Measurements from ENCODE around the gene COL6A1. TPM values are rescaled to one million over a fixed set of nuclear protein-coding genes. Genes with fewer than 3 reads are reported as not detected.
A peak's percentile ranks its signal among the peaks of the same experiment; 100 is the strongest.
"Not testable (repeated sequence)": the region's sequence is repeated elsewhere in the genome, so short reads cannot be mapped to it uniquely, and the experiment has no call there.

The COL6A1 gene
- total RNA-seq, 2 donors from 2014 or later, result 0.69 to 2.0 TPM

GRCh38 chr21:45969921-45970673 lies 11.5 kb upstream of the COL6A1 start:
- Mint-ChIP-seq H3K36me3 (ENCODE audit: low read depth) (no peaks in the 10 kb centered on the region), H3K27ac (no peak overlapping the region), H3K4me3 (no peak overlapping the region), H3K27me3 (peaks cover 3% of the 10 kb centered on the region), H3K9me3 (no peaks in the 10 kb centered on the region), H3K4me1 (no peaks in the 10 kb centered on the region)
- ATAC-seq (replicated peaks), result no peak

- Mint-ChIP-seq H3K4me1 (no peaks in the 10 kb centered on the region), H3K27me3 (peaks cover 9% of the 10 kb centered on the region), H3K27ac (no peak overlapping the region), H3K9me3 (no peaks in the 10 kb centered on the region), H3K36me3 (ENCODE audit: low read depth) (no peaks in the 10 kb centered on the region), H3K4me3 (no peak overlapping the region)
- ATAC-seq (replicated peaks), result peak; percentile 57
Measured at GRCh38 chr21:45970674-45971615, 10.6 kb upstream of the COL6A1 start.

- H3K27ac Mint-ChIP-seq, result no peak overlapping the region
- H3K4me3 Mint-ChIP-seq, result no peak overlapping the region
- H3K9me3 Mint-ChIP-seq, result no peaks in the 10 kb centered on the region
- H3K27me3 Mint-ChIP-seq, result peaks cover 9% of the 10 kb centered on the region
- H3K4me1 Mint-ChIP-seq, result no peaks in the 10 kb centered on the region
- no peaks in the 10 kb centered on the region for H3K36me3 Mint-ChIP-seq (ENCODE audit: low read depth)
- no peak for ATAC-seq (replicated peaks)
Measured at GRCh38 chr21:45971616-45972352, 9.8 kb upstream of the COL6A1 start.

GRCh38 chr21:45972353-45972715 lies 9.2 kb upstream of the COL6A1 start:
- Mint-ChIP-seq H3K36me3 (ENCODE audit: low read depth) (no peaks in the 10 kb centered on the region), H3K4me3 (no peak overlapping the region), H3K27me3 (peaks cover 9% of the 10 kb centered on the region), H3K9me3 (no peaks in the 10 kb centered on the region), H3K4me1 (no peaks in the 10 kb centered on the region), H3K27ac (no peak overlapping the region)
- ATAC-seq (replicated peaks), result no peak

- no peak overlapping the region for H3K27ac Mint-ChIP-seq
- H3K36me3 Mint-ChIP-seq (ENCODE audit: low read depth), result no peaks in the 10 kb centered on the region
- peak; percentile 18 for ATAC-seq (replicated peaks)
- H3K27me3 Mint-ChIP-seq, result peaks cover 9% of the 10 kb centered on the region
- no peaks in the 10 kb centered on the region for H3K4me1 Mint-ChIP-seq
- no peaks in the 10 kb centered on the region for H3K9me3 Mint-ChIP-seq
- H3K4me3 Mint-ChIP-seq, result peak overlapping the region; percentile 70
Measured at GRCh38 chr21:45972716-45973474, 8.7 kb upstream of the COL6A1 start.

GRCh38 chr21:45973475-45974072 lies 8.0 kb upstream of the COL6A1 start:
- ATAC-seq (replicated peaks), result peak; percentile 78
- H3K36me3 Mint-ChIP-seq (ENCODE audit: low read depth), result no peaks in the 10 kb centered on the region
- no peaks in the 10 kb centered on the region for H3K9me3 Mint-ChIP-seq
- peak overlapping the region; percentile 61 for H3K27ac Mint-ChIP-seq
- no peaks in the 10 kb centered on the region for H3K4me1 Mint-ChIP-seq
- H3K27me3 Mint-ChIP-seq, result peaks cover 9% of the 10 kb centered on the region
- H3K4me3 Mint-ChIP-seq, result peak overlapping the region; percentile 70

GRCh38 chr21:45974073-45975019 lies 7.2 kb upstream of the COL6A1 start:
- no peak overlapping the region for H3K27ac Mint-ChIP-seq
- no peaks in the 10 kb centered on the region for H3K9me3 Mint-ChIP-seq
- H3K4me1 Mint-ChIP-seq, result no peaks in the 10 kb centered on the region
- H3K4me3 Mint-ChIP-seq, result peak overlapping the region; percentile 70
- ATAC-seq (replicated peaks), result peak; percentile 50
- H3K27me3 Mint-ChIP-seq, result peaks cover 9% of the 10 kb centered on the region
- H3K36me3 Mint-ChIP-seq (ENCODE audit: low read depth), result no peaks in the 10 kb centered on the region

GRCh38 chr21:45975020-45975666 lies 6.4 kb upstream of the COL6A1 start:
- H3K27me3 Mint-ChIP-seq, result peaks cover 6% of the 10 kb centered on the region
- H3K4me1 Mint-ChIP-seq, result no peaks in the 10 kb centered on the region
- no peak overlapping the region for H3K27ac Mint-ChIP-seq
- no peak overlapping the region for H3K4me3 Mint-ChIP-seq
- no peak for ATAC-seq (replicated peaks)
- H3K9me3 Mint-ChIP-seq, result no peaks in the 10 kb centered on the region
- no peaks in the 10 kb centered on the region for H3K36me3 Mint-ChIP-seq (ENCODE audit: low read depth)

- H3K36me3 Mint-ChIP-seq (ENCODE audit: low read depth); H3K4me1 Mint-ChIP-seq; H3K9me3 Mint-ChIP-seq; H3K4me3 Mint-ChIP-seq; H3K27me3 Mint-ChIP-seq; H3K27ac Mint-ChIP-seq; ATAC-seq (replicated peaks): not testable (repeated sequence)
Measured at GRCh38 chr21:45975667-45976409, 5.7 kb upstream of the COL6A1 start.

- no peaks in the 10 kb centered on the region for H3K4me1 Mint-ChIP-seq
- H3K27me3 Mint-ChIP-seq, result peaks cover 6% of the 10 kb centered on the region
- H3K9me3 Mint-ChIP-seq, result no peaks in the 10 kb centered on the region
- no peaks in the 10 kb centered on the region for H3K36me3 Mint-ChIP-seq (ENCODE audit: low read depth)
- H3K4me3 Mint-ChIP-seq, result no peak overlapping the region
- no peak for ATAC-seq (replicated peaks)
- H3K27ac Mint-ChIP-seq, result no peak overlapping the region
Measured at GRCh38 chr21:45976701-45977311, 4.8 kb upstream of the COL6A1 start.

- peaks cover 6% of the 10 kb centered on the region for H3K27me3 Mint-ChIP-seq
- no peak overlapping the region for H3K4me3 Mint-ChIP-seq
- H3K9me3 Mint-ChIP-seq, result no peaks in the 10 kb centered on the region
- no peak for ATAC-seq (replicated peaks)
- no peak overlapping the region for H3K27ac Mint-ChIP-seq
- no peaks in the 10 kb centered on the region for H3K36me3 Mint-ChIP-seq (ENCODE audit: low read depth)
- no peaks in the 10 kb centered on the region for H3K4me1 Mint-ChIP-seq
Measured at GRCh38 chr21:45977396-45977795, 4.2 kb upstream of the COL6A1 start.
